Suprapubic skin (tissue), 3 donors: ENCODE measurements around the gene ARMH3.

Experiments
- CTCF ChIP-seq, 2 donors: fragments of 200-600 bp in 1 of 2; fragments of 450-650 bp in 1 of 2; sonication (generic) in 1 of 2; IDR thresholded peaks; one replicate each; pipeline ENCODE4 v1.5.1; 2016 to 2019; ENCODE audit warnings: antibody characterized with exemption in 2 of 2, mild to moderate bottlenecking in 1 of 2, moderate library complexity in 1 of 2
- EP300 ChIP-seq: sonication (generic); formaldehyde crosslinking; IDR thresholded peaks from one replicate; pipeline ENCODE4 v1.6.1; 2017; ENCODE audit warnings: antibody characterized with exemption
- POLR2A ChIP-seq, 2 donors: fragments of 450-650 bp; IDR thresholded peaks; one replicate each; pipeline ENCODE4 v1.6.1; 2017; ENCODE audit warnings: antibody characterized with exemption in 2 of 2, mild to moderate bottlenecking in 2 of 2, moderate library complexity in 2 of 2

DNA sequence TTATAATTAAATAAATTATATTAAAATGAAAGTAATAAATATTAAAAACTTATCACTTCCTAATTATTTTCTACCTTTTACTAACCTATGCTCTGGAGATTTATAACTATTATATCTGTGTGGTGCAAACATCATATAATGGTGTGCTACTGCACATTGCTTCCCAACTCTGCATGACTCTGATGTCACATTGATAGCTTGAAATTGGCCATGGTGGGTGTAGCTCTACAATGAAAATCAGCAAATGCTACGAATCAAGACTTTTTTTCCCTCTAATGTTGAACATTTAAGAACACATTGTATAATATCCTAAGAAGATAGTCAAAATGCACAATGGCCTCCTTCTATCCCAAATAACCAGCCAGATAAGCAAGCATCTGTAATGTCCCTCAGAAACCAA lies 99.1 kb downstream of the ARMH3 start:
- no peak for TF ChIP-seq POLR2A (IDR thresholded peaks at IDR 0.05)
- TF ChIP-seq CTCF (IDR thresholded peaks at IDR 0.05) = no peak
- no peak for TF ChIP-seq EP300
